PC-9 (cell line): Measurements from ENCODE around the gene TATDN2. TPM values are rescaled to one million over a fixed set of nuclear protein-coding genes. Genes with fewer than 3 reads are reported as not detected.

Source experiments
- BruUV-seq: library from RNA; stranded (reverse); fragments of 400-500 nt; replicated peaks from 2 replicates; lab custom pipeline; 2021; lab: Mats Ljungman, UMichigan
- CTCF ChIA-PET: fragments of 300-600 bp; sonication (Branson Sonifier 250); formaldehyde crosslinking; loops from one replicate; lab custom pipeline; 2022; ENCODE audit warnings: antibody characterized with exemption; lab: Charles Lee
- POLR2A ChIA-PET: fragments of 300-600 bp; sonication (Branson Sonifier 250); formaldehyde crosslinking; loops from one replicate; lab custom pipeline; 2022; ENCODE audit warnings: antibody characterized with exemption; ENCODE audit not compliant: unreplicated experiment; lab: Charles Lee
- DNase-seq, 2 experiments: peaks; one replicate each; pipeline versions ENCODE4 v3.0.0 to v3.0.0-alpha.2; 2015 to 2022; ENCODE audit warnings: mixed read lengths in 1 of 2
- H2AFZ ChIP-seq: fragments of 200-600 bp; sonication (generic); 2 replicates; pipeline ENCODE4 v1.8.1; 2017; ENCODE audit warnings: antibody characterized with exemption
- H3F3A ChIP-seq: fragments of 200-600 bp; sonication (generic); 2 replicates; pipeline ENCODE4 v1.8.1; 2017; ENCODE audit warnings: antibody characterized with exemption, mild to moderate bottlenecking, low read depth; ENCODE audit not compliant: insufficient read depth
- H3K27ac ChIP-seq: fragments of 200-600 bp; sonication (generic); 2 replicates; pipeline ENCODE4 v1.6.1; 2016; ENCODE audit warnings: mixed run types
- H3K27me3 ChIP-seq: fragments of 200-600 bp; sonication (generic); 2 replicates; pipeline ENCODE4 v1.6.1; 2016; ENCODE audit warnings: low read depth, mixed run types; ENCODE audit not compliant: insufficient read depth
- H3K36me3 ChIP-seq: fragments of 200-600 bp; sonication (generic); 2 replicates; pipeline ENCODE4 v1.6.1; 2016; ENCODE audit warnings: low read depth, mixed run types
- H3K4me1 ChIP-seq: fragments of 200-600 bp; sonication (generic); replicated peaks from 2 replicates; pipeline ENCODE4 v1.6.1; 2016; ENCODE audit warnings: mixed run types; ENCODE audit not compliant: insufficient read depth
- H3K4me2 ChIP-seq: fragments of 200-600 bp; sonication (generic); 2 replicates; pipeline ENCODE4 v1.6.1; 2017; ENCODE audit warnings: mixed run types
- H3K4me3 ChIP-seq: fragments of 200-600 bp; sonication (generic); 2 replicates; pipeline ENCODE4 v1.6.1; 2016; ENCODE audit warnings: mixed run types
- H3K79me2 ChIP-seq: fragments of 200-600 bp; sonication (generic); 2 replicates; pipeline ENCODE4 v1.6.1; 2017; ENCODE audit warnings: low read depth, mixed run types
- H3K9me2 ChIP-seq: fragments of 200-600 bp; sonication (generic); 2 replicates; pipeline ENCODE4 v1.8.1; 2017; ENCODE audit warnings: mild to moderate bottlenecking; ENCODE audit not compliant: insufficient read depth
- H3K9me3 ChIP-seq: fragments of 200-600 bp; sonication (generic); 2 replicates; pipeline ENCODE4 v1.8.1; 2016; ENCODE audit warnings: low read depth; ENCODE audit not compliant: insufficient read depth
- H4K20me1 ChIP-seq: fragments of 200-600 bp; sonication (generic); 2 replicates; pipeline ENCODE4 v1.8.1; 2017; ENCODE audit not compliant: insufficient read depth
- EZH2 ChIP-seq: fragments of 200-600 bp; sonication (generic); IDR thresholded peaks from 2 replicates; pipeline ENCODE4 v1.8.0; 2017; ENCODE audit warnings: antibody characterized with exemption, low read depth
- intact Hi-C: fragments of 100-400 bp; cut with micrococcal nuclease; formaldehyde crosslinking; loops from one replicate; pipeline ENCODE4 v1.10.0; 2022; ENCODE audit not compliant: unreplicated experiment
- total RNA-seq: library from RNA; stranded (reverse); gene quantifications from 2 replicates; pipeline ENCODE4 v1.2.3, GENCODE V29; 2021
- TF ChIP-seq, protein P1 (sequence below): fragments of 200-600 bp; sonication (generic); conservative IDR thresholded peaks from 2 replicates; pipeline ENCODE4 v1.6.1; 2017; ENCODE audit warnings: mixed run types, antibody characterized with exemption, mild to moderate bottlenecking, moderate library complexity

The TATDN2 gene
- total RNA-seq, 1 experiment from 2014 or later = 34.0 TPM

DNA sequence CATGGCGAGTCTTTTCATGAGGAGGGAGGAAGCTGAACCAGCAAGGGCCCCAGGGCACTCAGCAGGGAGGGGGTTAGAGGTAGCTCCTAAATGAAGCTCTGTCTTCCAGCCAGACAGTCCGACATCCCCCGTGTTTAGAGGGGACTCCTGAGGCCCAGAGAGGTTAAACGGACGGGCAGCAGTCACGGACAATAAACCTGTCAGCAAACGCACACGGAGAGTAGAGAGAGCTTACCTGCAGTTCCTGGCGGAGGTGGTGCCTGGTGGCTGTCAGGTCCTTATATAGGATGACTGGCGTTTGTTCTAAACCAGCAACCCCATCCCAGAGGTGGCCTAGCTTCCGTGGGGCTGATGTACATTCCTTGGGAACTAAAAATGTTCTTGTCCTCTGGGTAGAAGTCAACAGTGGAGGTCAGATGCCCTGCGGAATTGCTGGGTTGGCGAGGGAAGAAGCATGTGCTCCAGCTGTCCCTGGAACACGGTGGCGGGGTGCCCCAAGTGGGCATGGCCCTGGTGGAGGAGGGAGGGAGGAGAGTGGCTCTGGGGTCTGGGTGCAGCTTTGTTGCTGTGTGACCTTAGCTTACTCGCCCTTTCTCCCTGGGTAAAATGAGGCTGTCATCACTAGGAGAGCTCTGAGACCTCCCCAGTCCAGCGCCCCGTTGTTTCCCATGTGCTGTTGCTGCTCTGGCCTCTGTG lies 42.4 kb downstream of the TATDN2 start:
- H3K79me2 ChIP-seq = no peaks in the 10 kb centered on the region
- no peaks in the 10 kb centered on the region for H3K27me3 ChIP-seq
- no peak overlapping the region for H3K27ac ChIP-seq
- no peaks in the 10 kb centered on the region for H4K20me1 ChIP-seq
- no peak overlapping the region for H2AFZ ChIP-seq
- ChIA-PET POLR2A (no interaction called here), CTCF (no interaction called here)
- H3K36me3 ChIP-seq = peaks cover 3% of the 10 kb centered on the region; the same call in 1 of the 2 replicates
- intact Hi-C loops = no loop called here
- H3K9me3 ChIP-seq = no peaks in the 10 kb centered on the region
- no peak overlapping the region for H3K4me3 ChIP-seq
- BruUV-seq = no TSS peak
- DNase-seq = no peak
- no peak for TF ChIP-seq EZH2
- TF ChIP-seq, protein P1, sequence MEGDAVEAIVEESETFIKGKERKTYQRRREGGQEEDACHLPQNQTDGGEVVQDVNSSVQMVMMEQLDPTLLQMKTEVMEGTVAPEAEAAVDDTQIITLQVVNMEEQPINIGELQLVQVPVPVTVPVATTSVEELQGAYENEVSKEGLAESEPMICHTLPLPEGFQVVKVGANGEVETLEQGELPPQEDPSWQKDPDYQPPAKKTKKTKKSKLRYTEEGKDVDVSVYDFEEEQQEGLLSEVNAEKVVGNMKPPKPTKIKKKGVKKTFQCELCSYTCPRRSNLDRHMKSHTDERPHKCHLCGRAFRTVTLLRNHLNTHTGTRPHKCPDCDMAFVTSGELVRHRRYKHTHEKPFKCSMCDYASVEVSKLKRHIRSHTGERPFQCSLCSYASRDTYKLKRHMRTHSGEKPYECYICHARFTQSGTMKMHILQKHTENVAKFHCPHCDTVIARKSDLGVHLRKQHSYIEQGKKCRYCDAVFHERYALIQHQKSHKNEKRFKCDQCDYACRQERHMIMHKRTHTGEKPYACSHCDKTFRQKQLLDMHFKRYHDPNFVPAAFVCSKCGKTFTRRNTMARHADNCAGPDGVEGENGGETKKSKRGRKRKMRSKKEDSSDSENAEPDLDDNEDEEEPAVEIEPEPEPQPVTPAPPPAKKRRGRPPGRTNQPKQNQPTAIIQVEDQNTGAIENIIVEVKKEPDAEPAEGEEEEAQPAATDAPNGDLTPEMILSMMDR = no peak
- no peak overlapping the region for H3K4me2 ChIP-seq
- no peaks in the 10 kb centered on the region for H3K4me1 ChIP-seq
- H3F3A ChIP-seq = peaks cover 3% of the 10 kb centered on the region; the same call in 1 of the 2 replicates
- no peaks in the 10 kb centered on the region for H3K9me2 ChIP-seq

GRCh38 chr3:10291641-10292040 lies 43.4 kb downstream of the TATDN2 start:
- H3K9me2 ChIP-seq = no peaks in the 10 kb centered on the region
- no peaks in the 10 kb centered on the region for H3K79me2 ChIP-seq
- no peak overlapping the region for H3K4me3 ChIP-seq
- intact Hi-C loops = no loop called here
- no peak overlapping the region for H2AFZ ChIP-seq
- no peaks in the 10 kb centered on the region for H4K20me1 ChIP-seq
- POLR2A ChIA-PET = no interaction called here
- no peak overlapping the region for H3K4me2 ChIP-seq
- no peaks in the 10 kb centered on the region for H3K4me1 ChIP-seq
- peaks cover 3% of the 10 kb centered on the region; the same call in 1 of the 2 replicates for H3K36me3 ChIP-seq
- H3F3A ChIP-seq = peaks cover 3% of the 10 kb centered on the region; the same call in 1 of the 2 replicates
- no peaks in the 10 kb centered on the region for H3K9me3 ChIP-seq
- CTCF ChIA-PET = no interaction called here
- DNase-seq = no peak
- no TSS peak for BruUV-seq
- no peak overlapping the region for H3K27ac ChIP-seq
- no peaks in the 10 kb centered on the region for H3K27me3 ChIP-seq
- no peak for TF ChIP-seq EZH2
- TF ChIP-seq, protein P1 = no peak

DNA sequence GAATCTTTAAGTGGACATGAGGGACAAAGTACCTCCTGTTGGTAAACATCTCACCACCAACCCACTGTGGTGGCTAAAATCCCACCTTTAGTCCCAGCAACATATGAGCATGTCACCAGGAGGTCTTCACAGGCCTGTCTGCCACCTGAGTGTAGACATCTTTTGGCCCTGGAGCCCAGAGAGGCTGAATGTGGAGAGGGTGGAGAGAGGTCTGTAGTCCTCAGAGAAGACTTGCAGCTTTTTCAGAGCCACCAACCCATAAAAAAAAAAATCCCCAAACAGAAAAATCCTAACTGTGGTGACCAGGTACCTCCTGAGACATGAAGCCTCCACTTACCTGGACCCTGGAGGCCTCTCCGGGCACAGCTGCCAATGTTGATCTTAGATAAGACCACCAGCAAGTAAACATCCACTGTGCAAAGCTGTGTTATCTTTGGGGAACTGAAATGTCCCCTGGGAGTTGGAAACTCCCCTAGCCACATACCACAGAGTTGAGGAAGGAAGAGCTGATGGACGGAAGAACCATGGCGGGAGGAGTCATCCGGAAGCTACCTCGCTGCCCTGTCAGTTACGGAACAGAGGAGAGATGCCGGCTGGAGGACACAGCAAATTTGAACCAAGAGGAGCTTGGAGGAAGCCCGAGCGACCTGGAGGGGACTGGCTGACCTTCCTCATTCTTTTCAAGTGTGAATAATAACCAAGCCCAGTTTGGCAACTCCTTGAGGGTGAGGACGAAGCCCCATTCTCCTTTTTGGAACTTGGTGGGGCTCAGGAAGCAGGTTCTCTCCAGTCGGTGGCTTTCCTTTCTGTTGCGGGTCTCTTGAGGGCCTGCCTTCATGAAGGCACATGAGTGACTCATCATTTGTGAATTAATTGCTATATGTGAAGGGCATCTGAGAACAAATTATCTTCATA lies 44.5 kb downstream of the TATDN2 start, which contains the start of gene GHRL:
Gene GHRL, minus strand, starts transcription at position 443 of the 915 bp plus-strand sequence. CDS start 2,767 bp downstream, outside the sequence.
- H3K4me3 ChIP-seq = no peak within 1 kb of the TSS
- no peak within 1 kb of the TSS for H3K4me2 ChIP-seq
- H3K36me3 ChIP-seq = peaks cover 3% of the 10 kb centered on the region; the same call in 1 of the 2 replicates
- H3K9me3 ChIP-seq = no peaks in the 10 kb centered on the region
- CTCF ChIA-PET = interaction anchor here (0.6 kb wide), 1 partner anchor 515 kb away, joined by 4 read pairs; no protein-coding TSS in a partner anchor
- no peaks in the 10 kb centered on the region for H3K79me2 ChIP-seq
- no peak within 1 kb of the TSS for H2AFZ ChIP-seq
- no peak within 1 kb of the TSS for H3K27ac ChIP-seq
- BruUV-seq = no TSS peak
- no peak for DNase-seq
- H3K27me3 ChIP-seq = no peaks in the 10 kb centered on the region
- intact Hi-C loops = no loop called here
- peaks cover 3% of the 10 kb centered on the region; the same call in 1 of the 2 replicates for H3F3A ChIP-seq
- POLR2A ChIA-PET = no interaction called here
- H4K20me1 ChIP-seq = no peaks in the 10 kb centered on the region
- TF ChIP-seq EZH2 = no peak
- TF ChIP-seq, protein P1 = no peak
- H3K9me2 ChIP-seq = no peaks in the 10 kb centered on the region
- H3K4me1 ChIP-seq = no peaks in the 10 kb centered on the region
